Fibroblast of lung (primary cell): ENCODE results near the gene RRAS2.

Experiments
- EZH2 ChIP-seq: IDR thresholded peaks from 2 replicates; pipeline ENCODE4 v1.5.1; 2012; ENCODE audit warnings: low read length, control low read depth, mild to moderate bottlenecking; ENCODE audit errors: missing control alignments
- TF ChIP-seq, protein P1 (sequence below), 2 donors: IDR thresholded peaks in 1 of 2; conservative IDR thresholded peaks in 1 of 2; 1 replicate in 1 of 2; 2 replicates in 1 of 2; pipeline ENCODE4 v1.5.1; 2011 to 2012; ENCODE audit warnings: low read length in 2 of 2, control low read depth in 1 of 2, inconsistent platforms in 1 of 2, low read depth in 1 of 2, mild to moderate bottlenecking in 1 of 2

DNA sequence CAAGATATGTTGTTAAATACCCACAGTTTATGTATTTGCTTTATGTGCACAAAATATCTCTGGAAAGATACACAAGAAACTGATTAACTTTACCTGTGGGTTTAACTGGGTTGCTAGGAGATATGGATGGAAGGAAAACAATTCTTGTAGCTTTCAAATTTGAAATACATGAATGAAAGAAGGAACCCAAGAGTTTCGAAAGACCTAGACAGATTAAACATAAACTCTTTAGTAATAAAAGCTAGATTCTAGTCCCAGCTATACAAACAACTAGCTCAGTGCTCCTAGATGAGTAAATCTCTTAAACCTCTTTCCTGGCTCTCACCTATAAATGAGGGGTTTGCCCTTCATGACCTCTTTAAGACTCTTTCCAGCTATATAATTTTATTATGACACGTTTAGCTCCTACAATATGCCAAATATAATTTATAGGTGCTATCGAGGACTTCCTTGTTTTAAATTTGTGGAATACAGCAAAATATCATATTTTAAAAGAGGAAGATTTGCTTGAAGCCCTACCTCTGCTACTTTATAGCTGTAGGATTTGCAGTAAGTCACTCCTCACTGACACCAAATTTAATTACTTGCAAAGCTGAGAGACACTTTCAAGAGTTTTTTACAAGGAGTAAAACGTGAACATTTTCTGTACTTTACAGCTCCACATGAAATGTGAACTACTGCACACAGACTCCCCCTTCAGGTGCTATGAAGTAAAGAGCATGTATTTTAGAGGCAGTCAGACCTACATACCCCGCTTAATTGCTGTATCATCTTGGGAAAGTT, 50.7 kb downstream of the RRAS2 start:
- TF ChIP-seq, protein P1, sequence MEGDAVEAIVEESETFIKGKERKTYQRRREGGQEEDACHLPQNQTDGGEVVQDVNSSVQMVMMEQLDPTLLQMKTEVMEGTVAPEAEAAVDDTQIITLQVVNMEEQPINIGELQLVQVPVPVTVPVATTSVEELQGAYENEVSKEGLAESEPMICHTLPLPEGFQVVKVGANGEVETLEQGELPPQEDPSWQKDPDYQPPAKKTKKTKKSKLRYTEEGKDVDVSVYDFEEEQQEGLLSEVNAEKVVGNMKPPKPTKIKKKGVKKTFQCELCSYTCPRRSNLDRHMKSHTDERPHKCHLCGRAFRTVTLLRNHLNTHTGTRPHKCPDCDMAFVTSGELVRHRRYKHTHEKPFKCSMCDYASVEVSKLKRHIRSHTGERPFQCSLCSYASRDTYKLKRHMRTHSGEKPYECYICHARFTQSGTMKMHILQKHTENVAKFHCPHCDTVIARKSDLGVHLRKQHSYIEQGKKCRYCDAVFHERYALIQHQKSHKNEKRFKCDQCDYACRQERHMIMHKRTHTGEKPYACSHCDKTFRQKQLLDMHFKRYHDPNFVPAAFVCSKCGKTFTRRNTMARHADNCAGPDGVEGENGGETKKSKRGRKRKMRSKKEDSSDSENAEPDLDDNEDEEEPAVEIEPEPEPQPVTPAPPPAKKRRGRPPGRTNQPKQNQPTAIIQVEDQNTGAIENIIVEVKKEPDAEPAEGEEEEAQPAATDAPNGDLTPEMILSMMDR (conservative IDR thresholded peaks at IDR 0.05 in 1 of 2, IDR thresholded peaks at IDR 0.05 in 1 of 2; ENCODE audit: low read depth in 1 of 2, low read length in 2 of 2): peak; percentile 59 to 84
- no peak for TF ChIP-seq EZH2
